HG03097 (cell line): ENCODE data around the gene ZGPAT.

Experiments
- ATAC-seq: cut with Tn5 transposase; IDR thresholded peaks from one replicate; pipeline ENCODE4 v1.9.1; 2021; ENCODE audit not compliant: unreplicated experiment, low FRiP score

The ZGPAT gene

DNA sequence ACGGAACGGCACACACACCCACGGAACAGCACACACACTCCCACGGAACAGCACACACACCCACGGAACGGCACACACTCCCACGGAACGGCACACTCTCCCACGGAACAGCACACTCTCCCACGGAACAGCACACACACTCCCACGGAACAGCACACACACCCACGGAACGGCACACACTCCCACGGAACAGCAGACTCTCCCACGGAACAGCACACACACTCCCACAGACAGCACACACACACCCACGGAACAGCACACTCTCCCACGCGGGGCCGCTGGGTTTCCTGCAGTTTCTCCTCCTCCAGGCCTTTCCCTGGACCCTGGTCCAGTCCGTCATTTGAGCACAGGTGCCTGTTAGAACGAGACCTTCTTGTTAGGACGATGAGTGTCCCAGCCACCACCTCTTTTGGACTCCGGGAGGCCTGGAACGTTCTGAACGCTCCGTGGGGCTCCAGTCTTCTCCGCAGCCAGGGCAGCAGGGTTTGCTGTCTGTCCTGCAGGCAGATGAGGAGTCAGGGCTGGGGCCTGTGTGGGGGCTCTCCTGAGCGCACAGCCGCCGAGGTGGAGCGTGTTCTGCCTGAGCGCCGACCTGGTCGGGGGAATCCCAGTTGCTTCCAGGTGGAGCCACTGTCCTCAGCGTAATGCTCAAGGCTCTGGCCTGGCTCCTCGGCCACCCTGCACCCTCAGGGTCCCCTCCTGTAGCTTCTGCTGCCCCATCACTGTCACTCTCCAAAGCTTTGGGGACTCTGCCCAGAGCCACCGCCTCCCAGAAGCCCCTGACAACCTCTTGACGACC, 29.0 kb upstream of the ZGPAT start:
- ATAC-seq: no peak

- no peak for ATAC-seq
Observed at GRCh38 chr20:63679799-63680305, 28.0 kb upstream of the ZGPAT start.

GRCh38 chr20:63680427-63680826, 27.4 kb upstream of the ZGPAT start:
- no peak for ATAC-seq

GRCh38 chr20:63680857-63681608, 26.8 kb upstream of the ZGPAT start:
- ATAC-seq: no peak

GRCh38 chr20:63681609-63682142, 26.2 kb upstream of the ZGPAT start:
- no peak for ATAC-seq

DNA sequence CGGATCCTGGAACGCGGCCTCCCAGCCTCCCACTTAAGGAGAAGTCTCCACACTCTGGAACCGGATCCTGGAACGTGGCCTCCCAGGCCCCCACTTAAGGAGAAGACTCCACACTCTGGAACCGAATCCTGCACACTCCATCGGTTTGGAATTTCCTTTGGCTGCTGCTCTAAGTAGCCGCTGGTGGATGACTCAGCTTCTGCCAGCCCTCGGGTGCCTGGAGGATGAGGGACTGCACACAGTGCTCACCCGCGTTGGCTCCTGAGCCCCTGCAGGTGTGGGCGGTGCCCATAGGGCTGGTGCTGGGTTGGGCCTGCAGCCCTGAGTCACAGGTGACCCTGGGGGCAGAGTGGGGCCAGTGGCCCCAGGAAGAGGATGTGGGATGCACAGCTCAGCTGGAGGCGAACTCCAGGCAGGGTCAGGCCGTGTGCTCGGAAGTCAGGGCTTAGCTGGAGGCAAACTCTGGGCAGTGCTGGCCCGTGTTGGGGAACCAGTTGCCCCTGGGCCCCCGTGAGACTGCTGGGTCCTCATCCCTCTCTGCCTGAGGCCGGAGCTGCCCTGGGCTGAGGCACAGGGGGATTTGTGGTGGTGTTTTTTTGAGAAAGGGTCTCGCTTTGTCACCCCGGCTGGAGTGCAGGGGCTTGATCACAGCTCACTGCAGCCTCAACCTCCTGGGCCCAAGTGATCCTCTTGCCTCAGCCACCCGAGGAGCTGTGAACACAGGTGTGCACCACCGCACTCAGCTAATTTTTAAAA, 25.3 kb upstream of the ZGPAT start:
- no peak for ATAC-seq

- no peak for ATAC-seq
Observed at GRCh38 chr20:63685269-63686026, 22.4 kb upstream of the ZGPAT start.

DNA sequence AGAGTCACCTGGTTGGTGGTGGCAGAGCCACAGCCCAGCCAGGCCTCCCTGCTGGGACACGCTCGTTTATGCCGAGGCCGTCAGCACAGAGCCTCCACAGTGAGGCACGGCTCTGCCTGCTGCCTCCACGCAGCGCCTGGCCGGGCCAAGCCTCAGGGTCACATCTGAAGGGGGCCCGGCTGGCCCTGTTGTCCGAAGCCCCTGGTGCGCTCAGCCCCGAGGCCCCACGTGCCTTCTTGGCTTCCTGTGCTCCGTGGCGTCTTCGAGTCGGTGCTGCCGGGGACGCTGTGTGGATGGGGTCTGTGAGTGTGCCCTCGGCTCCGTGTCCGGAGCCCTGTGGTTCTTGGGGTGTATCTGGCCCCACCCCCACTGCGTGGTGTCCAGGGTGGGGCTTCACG, 21.7 kb upstream of the ZGPAT start:
- ATAC-seq: no peak

DNA sequence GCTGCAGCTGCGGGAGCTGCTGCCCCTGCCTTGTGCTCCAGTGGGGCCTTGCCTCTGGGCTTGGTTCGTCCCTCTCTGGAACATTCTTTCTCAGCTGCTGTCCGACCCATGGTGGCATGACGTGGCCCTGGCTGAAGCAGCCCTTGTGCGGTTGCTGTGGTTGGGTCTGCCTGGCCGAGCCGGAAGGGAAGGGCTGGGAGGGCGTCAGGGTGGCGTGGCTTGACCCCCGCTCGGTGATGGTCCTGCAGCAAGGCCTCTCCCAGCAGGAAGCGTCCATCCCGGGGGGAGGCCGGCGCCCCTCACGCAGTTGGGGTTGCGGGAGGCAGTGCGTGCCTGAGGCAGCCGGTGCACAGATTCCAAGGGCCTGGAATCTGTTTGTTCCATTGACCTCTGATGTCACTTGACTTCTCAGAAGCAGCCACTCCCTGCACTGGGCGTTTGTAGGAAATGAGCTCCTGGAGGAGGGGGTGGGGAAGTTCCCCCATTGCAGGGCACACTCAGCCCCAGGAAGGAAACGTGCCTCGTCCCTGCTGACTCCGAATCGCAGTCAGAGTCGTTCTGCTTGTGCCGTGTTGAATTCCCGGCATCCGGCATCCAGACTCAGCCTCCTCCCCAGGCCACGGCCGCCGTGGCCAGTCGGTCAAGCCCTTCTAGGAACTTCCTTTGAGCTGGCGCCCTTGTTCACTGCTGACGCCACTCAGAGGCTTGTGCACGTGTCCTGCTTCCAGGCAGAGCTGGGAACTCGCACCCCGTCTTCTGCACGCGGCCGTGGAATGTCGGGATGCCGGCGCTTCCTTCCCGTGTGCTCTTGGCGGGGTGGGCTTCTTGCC, 21.1 kb upstream of the ZGPAT start:
- no peak for ATAC-seq

- no peak for ATAC-seq
Observed at GRCh38 chr20:63687419-63688178, 20.2 kb upstream of the ZGPAT start.

GRCh38 chr20:63688228-63689045, 19.4 kb upstream of the ZGPAT start:
- ATAC-seq: no peak

- no peak for ATAC-seq
Observed at GRCh38 chr20:63689046-63690002, 18.5 kb upstream of the ZGPAT start.

DNA sequence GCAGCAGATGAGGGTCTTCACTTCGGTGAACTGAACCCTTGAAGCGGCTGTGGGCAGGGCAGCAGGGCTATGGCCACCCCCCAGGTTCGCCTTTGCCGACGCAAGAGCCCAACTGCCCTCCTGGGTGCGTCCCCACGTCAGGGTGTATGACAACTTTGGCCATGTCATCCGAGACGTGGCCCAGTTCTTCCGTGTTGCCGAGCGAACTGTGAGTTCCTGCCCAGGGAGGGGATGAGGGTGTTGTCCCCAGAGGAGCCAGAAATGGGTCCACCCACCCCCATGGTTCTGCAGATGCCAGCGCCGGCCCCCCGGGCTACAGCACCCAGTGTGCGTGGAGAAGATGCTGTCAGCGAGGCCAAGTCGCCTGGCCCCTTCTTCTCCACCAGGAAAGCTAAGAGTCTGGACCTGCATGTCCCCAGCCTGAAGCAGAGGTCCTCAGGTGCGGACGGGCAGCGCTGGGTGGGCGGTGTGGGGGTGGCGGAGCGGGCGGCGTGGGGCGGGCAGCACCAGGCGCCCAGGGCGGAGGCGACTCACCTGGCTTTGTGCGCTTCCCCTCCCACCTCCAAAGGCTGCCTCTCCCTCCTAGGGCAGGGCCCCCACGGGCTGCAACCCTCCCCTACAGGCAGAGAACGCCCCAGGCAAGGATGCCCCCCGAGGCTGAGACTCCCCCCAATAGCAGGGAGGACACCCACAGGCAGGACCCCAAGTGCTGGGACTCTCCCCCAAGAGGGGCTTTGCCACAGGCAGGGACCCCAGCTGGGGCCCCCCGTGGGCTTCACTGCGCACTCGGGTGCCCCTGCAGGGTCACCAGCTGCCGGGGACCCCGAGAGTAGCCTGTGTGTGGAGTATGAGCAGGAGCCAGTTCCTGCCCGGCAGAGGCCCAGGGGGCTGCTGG, 17.6 kb upstream of the ZGPAT start:
- ATAC-seq: no peak

GRCh38 chr20:63690898-63691710, 16.7 kb upstream of the ZGPAT start:
- no peak for ATAC-seq
